HG03064 (cell line): ENCODE results near the gene UNC5C.
A peak's percentile ranks its signal among the peaks of the same experiment; 100 is the strongest.

Experiments
- ATAC-seq: cut with Tn5 transposase; IDR thresholded peaks from one replicate; pipeline ENCODE4 v1.9.1; 2021; ENCODE audit warnings: low read depth; ENCODE audit not compliant: unreplicated experiment

Gene UNC5C

DNA sequence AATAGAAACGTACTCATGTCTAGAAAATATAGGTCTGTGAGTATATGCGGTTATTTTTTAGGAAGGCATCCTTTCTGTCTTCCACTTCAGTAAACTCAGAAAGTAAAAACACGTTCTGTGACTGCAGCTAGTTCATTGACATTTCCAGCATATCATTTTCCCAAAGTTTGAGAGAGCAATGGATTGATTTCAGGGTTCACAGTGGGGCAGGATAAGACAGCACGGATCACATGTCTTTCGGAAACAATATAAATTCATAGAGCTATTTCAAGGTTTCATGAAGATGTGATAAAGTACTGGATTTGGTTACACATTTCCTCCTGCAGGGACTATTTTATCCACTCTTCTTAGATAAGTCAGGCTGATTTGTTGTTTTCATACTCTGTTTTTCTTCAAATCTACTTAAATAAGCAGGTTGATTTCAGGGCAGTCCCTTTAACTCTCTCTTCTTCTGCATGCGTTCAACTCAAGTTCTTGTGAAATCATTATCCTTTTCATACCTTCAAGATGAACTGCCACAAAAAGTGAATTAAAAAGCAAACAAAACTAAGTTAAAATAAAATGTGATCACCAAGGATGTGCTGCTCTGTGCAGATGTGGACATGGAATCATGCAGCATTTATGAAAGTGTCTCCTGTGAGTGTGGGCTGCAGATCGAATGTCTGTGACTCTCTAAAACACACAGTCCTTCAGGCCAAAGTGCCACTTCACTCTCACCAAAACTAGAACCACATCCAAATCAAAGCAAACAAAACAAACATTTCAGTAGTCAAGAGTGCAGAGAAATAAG, 187.7 kb downstream of the UNC5C start:
- ATAC-seq = no peak

DNA sequence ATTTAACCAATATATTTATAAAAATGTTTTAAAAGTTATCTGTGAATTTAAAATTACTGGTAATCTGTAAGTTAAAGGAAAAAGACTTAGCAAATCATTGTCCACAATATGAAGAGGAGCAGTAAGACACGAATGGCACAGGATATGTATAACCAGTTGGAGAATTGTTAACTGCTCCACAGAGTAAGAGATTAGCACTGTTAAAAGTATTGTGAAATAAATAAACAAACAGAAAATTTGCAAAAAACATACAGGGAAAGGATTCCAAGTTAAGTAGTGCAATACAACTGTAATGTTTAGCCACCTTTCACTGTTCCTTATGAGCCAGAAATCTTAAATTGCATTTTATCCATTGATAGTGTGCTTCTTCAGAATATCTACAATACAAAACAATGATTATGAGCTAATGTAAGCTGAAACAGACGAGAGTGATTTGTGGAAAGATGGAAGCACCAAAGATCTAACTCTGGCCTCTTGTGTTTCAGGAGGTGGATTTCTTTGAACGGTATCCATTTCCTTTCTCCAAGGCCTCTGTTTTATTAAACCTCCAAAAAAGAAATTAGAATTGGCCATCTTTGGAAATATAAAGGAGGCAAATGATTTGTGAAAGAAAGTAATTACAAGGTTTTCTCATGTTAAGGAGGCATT, 188.4 kb downstream of the UNC5C start:
- ATAC-seq = no peak

GRCh38 chr4:95358421-95358820, 190.4 kb downstream of the UNC5C start:
- ATAC-seq = no peak

GRCh38 chr4:95355021-95355420, 193.8 kb downstream of the UNC5C start:
- ATAC-seq = no peak

DNA sequence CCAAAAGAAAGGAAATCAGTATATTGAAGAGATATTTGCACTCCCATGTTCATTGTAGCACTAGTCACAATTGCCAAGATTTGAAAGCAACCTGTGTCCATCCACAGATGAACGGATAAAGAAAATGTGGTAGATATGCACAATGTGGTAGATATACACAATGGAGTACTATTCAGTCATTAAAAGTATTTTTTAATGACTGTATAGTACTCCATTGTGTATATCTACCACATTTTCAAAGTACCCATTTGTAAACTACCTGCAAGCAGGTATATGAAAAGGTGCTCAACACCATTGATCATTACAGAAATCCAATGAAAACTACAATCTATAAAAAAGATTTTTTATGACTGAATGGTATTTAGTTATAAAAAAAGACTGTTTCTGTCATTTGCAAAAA, 200.4 kb downstream of the UNC5C start:
- no peak for ATAC-seq

DNA sequence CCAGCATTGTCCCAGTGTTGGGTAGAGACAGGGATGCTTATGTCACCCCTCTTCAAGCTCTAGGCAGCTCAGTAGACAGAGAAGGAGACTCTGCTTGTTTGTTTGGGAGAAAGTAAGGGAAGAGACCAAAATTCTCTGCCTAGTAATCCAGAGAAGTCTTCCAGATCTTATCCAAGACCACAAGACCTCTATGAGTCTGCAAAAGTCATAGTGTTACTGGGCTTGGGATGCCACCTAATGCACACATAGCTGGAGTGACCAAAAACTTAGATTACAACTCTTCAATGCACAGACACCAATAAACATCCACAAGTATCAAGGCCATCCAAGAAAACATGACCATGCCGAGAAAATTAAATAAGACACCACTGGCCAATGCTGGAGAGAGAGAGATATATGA, 205.5 kb downstream of the UNC5C start:
- ATAC-seq = no peak

GRCh38 chr4:95340191-95340590, 208.6 kb downstream of the UNC5C start:
- no peak for ATAC-seq

DNA sequence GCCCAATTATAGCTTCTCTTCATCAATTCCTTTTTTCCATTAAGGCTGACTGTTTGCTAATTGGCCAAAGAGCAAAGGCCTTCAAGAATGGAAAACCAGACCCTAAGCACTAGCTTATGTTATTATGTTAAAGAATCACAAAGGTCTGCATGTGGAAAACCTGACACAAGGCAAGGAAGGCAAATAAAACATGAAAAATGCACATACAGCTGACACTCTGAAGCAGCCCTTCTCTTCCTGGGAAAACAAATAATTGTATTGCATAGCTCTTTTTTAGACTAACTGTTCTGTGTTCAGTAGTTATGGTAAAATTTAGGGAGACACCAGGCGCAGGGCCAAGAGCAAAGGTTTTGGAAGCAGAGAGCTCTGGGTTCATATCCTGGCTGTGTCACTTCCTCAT, 223.1 kb downstream of the UNC5C start:
- ATAC-seq = no peak

GRCh38 chr4:95319169-95319568, 229.6 kb downstream of the UNC5C start:
- ATAC-seq = no peak

- ATAC-seq = no peak
These were observed 230.3 kb downstream of the UNC5C start for GRCh38 chr4:95318483-95318882.

- ATAC-seq = no peak
These were observed 230.7 kb downstream of the UNC5C start for GRCh38 chr4:95318044-95318443.

DNA sequence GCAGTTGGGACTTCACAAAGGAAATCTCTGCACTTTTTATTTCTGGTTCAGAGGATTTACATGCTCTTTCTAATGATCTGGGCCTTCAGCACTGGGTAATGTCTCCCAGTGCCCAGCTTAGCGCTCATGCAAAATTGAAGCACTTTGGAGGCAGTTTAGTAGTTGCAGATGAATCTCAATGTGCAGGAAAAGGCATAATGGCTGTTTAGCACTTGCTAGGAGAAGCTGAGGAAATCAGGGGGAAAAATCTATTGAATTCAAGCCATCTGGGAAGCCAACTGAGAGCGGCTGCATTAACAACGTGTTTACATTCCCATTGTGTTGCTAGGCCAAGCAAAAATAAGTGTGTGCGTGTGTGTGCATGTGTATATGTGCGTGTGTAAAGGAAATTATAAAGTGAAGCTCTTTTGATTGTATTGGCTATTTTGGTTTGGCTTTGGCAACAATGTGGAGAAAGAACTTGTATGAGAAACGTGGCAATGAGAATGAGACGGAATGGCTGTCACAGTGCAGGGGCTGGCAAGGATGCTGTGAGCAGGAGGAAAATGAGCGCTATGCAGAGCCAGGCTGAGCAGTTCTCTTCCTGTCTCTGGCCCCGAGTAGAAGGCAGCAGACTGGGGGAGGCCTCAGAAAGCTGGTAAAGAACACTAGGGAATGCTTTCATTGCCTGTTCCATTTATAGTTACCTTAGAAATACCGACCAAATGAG, 231.5 kb downstream of the UNC5C start:
- no peak for ATAC-seq

DNA sequence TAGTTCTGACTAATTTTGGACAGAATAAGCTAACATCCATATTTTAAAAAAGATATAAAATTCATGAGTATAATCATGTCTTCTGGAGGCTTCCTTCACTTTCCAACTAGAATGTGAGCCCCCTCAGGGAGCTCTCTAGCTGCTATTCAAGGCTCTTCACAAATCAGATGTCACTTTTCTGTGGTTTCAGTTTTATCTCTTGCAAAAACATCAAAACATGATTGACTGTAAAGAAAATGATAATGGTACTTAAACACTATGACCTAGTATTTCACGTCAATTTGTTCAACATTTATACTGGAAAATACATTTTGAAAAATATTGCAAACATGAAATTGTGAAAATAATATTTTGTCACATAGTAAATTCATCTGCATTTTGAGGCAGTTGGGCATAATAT, 234.2 kb downstream of the UNC5C start:
- no peak for ATAC-seq

DNA sequence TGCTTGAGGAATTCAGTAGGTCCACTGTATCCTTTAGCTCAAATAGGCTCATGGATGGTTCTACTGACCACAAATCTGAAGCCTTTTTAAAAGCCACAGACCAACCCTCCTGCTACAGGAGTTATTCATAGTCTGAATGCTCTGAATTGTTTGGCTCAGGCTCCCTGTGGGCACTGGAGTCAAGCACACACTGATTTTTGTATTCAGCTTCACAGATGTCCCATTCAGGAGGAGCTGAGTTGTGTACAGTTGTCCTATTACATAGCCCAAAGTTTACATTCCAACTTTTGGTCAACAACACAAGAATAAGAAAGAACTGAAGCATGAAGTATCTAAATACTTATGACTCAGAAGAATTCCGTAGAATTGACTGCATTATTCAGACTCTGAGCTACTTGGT, 243.9 kb downstream of the UNC5C start:
- no peak for ATAC-seq

GRCh38 chr4:95300304-95300703, 248.5 kb downstream of the UNC5C start:
- ATAC-seq = no peak

GRCh38 chr4:95296052-95296451, 252.7 kb downstream of the UNC5C start:
- ATAC-seq = no peak

- ATAC-seq = no peak
These were observed 253.6 kb downstream of the UNC5C start for GRCh38 chr4:95295157-95295556.

DNA sequence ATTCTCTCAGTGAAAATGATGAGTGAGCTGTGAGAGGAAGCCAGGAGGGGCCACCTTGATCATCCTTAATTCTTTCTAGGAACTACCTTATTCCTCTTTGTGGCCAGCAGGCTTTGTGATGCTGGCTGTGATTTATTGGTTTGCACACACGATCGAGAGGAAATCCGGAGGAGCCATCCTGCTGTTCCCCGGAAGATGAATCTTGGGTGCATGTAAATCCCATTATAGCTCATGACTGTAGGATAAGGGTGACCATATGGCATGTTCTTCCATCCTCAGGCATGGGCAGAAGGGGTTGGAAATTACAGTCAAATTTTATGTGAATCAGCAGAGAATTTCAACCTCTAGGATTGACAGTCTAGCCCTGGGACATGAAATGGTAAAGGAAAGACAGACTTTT, 254.5 kb downstream of the UNC5C start:
- no peak for ATAC-seq

- no peak for ATAC-seq
These were observed 255.8 kb downstream of the UNC5C start for GRCh38 chr4:95293014-95293413.

- no peak for ATAC-seq
These were observed 258.1 kb downstream of the UNC5C start for GRCh38 chr4:95290702-95291101.

GRCh38 chr4:95289028-95289634, 259.6 kb downstream of the UNC5C start:
- ATAC-seq = peak; percentile 76
